HEK293T (cell line): ENCODE results near the gene GNA15.

Experiments used
- CTCF ChIA-PET: fragments of 350-600 bp; formaldehyde crosslinking; extraction: SDS; loops from one replicate; lab custom pipeline; 2021; ENCODE audit warnings: antibody characterized with exemption, inconsistent platforms; lab: Yijun Ruan, JAX
- POLR2A ChIA-PET: fragments of 350-600 bp; formaldehyde crosslinking; extraction: SDS; loops from one replicate; lab custom pipeline; 2020; ENCODE audit warnings: antibody characterized with exemption, inconsistent platforms; lab: Yijun Ruan, JAX
- DNase-seq: peaks from one replicate; pipeline ENCODE4 v3.0.0; 2012; ENCODE audit warnings: mixed read lengths; ENCODE audit errors: extremely low spot score
- ARNT ChIP-seq: fragments of 450-650 bp; IDR thresholded peaks from 2 replicates; pipeline ENCODE4 v1.6.1; 2017; ENCODE audit warnings: mild to moderate bottlenecking
- BHLHE40 ChIP-seq: fragments of 450-650 bp; IDR thresholded peaks from 2 replicates; pipeline ENCODE4 v1.6.1; 2016; ENCODE audit warnings: mild to moderate bottlenecking, moderate library complexity, borderline replicate concordance
- CTBP1 ChIP-seq: fragments of 450-650 bp; IDR thresholded peaks from 2 replicates; pipeline ENCODE4 v1.6.1; 2016; ENCODE audit warnings: borderline replicate concordance
- ELF4 ChIP-seq: fragments of 450-650 bp; IDR thresholded peaks from 2 replicates; pipeline ENCODE4 v1.6.1; 2017; ENCODE audit warnings: antibody characterized with exemption
- FOXA1 ChIP-seq: fragments of 450-650 bp; IDR thresholded peaks from 2 replicates; pipeline ENCODE4 v1.6.1; 2016; ENCODE audit warnings: mild to moderate bottlenecking
- FOXK2 ChIP-seq: fragments of 450-650 bp; IDR thresholded peaks from 2 replicates; pipeline ENCODE4 v1.6.1; 2016; ENCODE audit warnings: mild to moderate bottlenecking
- FOXM1 ChIP-seq: fragments of 450-650 bp; IDR thresholded peaks from 2 replicates; pipeline ENCODE4 v1.6.1; 2017; ENCODE audit warnings: mild to moderate bottlenecking, borderline replicate concordance
- HDGF ChIP-seq: fragments of 450-650 bp; IDR thresholded peaks from 2 replicates; pipeline ENCODE4 v1.6.1; 2017; ENCODE audit warnings: antibody characterized with exemption, borderline replicate concordance
- L3MBTL2 ChIP-seq: fragments of 450-650 bp; conservative IDR thresholded peaks from 2 replicates; pipeline ENCODE4 v1.6.1; 2016; ENCODE audit warnings: mild to moderate bottlenecking
- LEF1 ChIP-seq: fragments of 450-650 bp; IDR thresholded peaks from 2 replicates; pipeline ENCODE4 v1.6.1; 2017; ENCODE audit warnings: mild to moderate bottlenecking, borderline replicate concordance
- NFRKB ChIP-seq: fragments of 450-650 bp; IDR thresholded peaks from 2 replicates; pipeline ENCODE4 v1.6.1; 2016; ENCODE audit warnings: mild to moderate bottlenecking, moderate library complexity
- PKNOX1 ChIP-seq: fragments of 450-650 bp; IDR thresholded peaks from 2 replicates; pipeline ENCODE4 v1.6.1; 2016
- SP1 ChIP-seq: fragments of 450-650 bp; IDR thresholded peaks from 2 replicates; pipeline ENCODE4 v1.6.1; 2017
- SUZ12 ChIP-seq: fragments of 450-650 bp; IDR thresholded peaks from 2 replicates; pipeline ENCODE4 v1.6.1; 2016; ENCODE audit warnings: mild to moderate bottlenecking
- TARDBP ChIP-seq: fragments of 450-650 bp; IDR thresholded peaks from 2 replicates; pipeline ENCODE4 v1.6.1; 2016
- ZNF384 ChIP-seq: fragments of 450-650 bp; IDR thresholded peaks from 2 replicates; pipeline ENCODE4 v1.6.1; 2016

The GNA15 gene

DNA sequence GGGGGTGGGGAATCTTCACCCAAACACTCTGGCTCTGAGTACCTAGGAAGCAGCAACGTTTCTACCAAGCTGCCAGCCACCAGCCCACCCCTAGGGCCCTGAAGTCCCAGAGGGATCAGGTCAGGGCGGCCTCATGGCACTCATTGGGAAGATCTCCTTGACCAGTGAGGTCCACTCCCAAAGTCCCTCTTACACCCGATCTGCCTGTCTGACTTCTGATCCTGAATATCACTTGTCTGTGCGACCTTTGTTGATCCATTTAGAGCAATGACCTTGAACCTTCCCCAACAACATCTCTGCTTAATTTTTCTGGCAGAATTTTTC is 2.1 kb upstream of the GNA15 start:
- ChIA-PET POLR2A (no interaction called here), CTCF (no interaction called here)
- no peak for TF ChIP-seq L3MBTL2
- TF ChIP-seq FOXK2 = no peak
- TF ChIP-seq SUZ12 = no peak
- TF ChIP-seq NFRKB = no peak
- no peak for TF ChIP-seq BHLHE40
- no peak for TF ChIP-seq ARNT
- no peak for TF ChIP-seq ZNF384
- no peak for TF ChIP-seq HDGF
- no peak for TF ChIP-seq CTBP1
- no peak for TF ChIP-seq PKNOX1
- TF ChIP-seq TARDBP = no peak
- no peak for TF ChIP-seq SP1
- TF ChIP-seq ELF4 = no peak
- no peak for TF ChIP-seq FOXA1
- no peak for TF ChIP-seq LEF1
- no peak for TF ChIP-seq FOXM1
- DNase-seq = no peak

- TF ChIP-seq ELF4 = no peak
- no peak for TF ChIP-seq PKNOX1
- TF ChIP-seq FOXA1 = no peak
- TF ChIP-seq BHLHE40 = no peak
- TF ChIP-seq FOXM1 = no peak
- TF ChIP-seq LEF1 = no peak
- TF ChIP-seq CTBP1 = no peak
- TF ChIP-seq FOXK2 = no peak
- TF ChIP-seq TARDBP = no peak
- no peak for TF ChIP-seq ARNT
- no peak for TF ChIP-seq NFRKB
- no peak for TF ChIP-seq HDGF
- TF ChIP-seq SUZ12 = no peak
- CTCF ChIA-PET = interaction anchor here (0.6 kb wide), 1 partner anchor 239 kb away, joined by 5 read pairs; no protein-coding TSS in a partner anchor
- POLR2A ChIA-PET = no interaction called here
- no peak for DNase-seq
These were observed 837 bp downstream of the GNA15 start for GRCh38 chr19:3136684-3137055.

- ChIA-PET POLR2A (no interaction called here), CTCF (interaction anchor here (0.6 kb wide), 1 partner anchor 240 kb away, joined by 5 read pairs; no protein-coding TSS in a partner anchor)
- no peak for DNase-seq
- TF ChIP-seq PKNOX1 (no peak), SUZ12 (no peak), L3MBTL2 (no peak), ZNF384 (no peak), FOXM1 (no peak), ELF4 (no peak), NFRKB (no peak)
These were observed 1.3 kb downstream of the GNA15 start for GRCh38 chr19:3137119-3137518.

DNA sequence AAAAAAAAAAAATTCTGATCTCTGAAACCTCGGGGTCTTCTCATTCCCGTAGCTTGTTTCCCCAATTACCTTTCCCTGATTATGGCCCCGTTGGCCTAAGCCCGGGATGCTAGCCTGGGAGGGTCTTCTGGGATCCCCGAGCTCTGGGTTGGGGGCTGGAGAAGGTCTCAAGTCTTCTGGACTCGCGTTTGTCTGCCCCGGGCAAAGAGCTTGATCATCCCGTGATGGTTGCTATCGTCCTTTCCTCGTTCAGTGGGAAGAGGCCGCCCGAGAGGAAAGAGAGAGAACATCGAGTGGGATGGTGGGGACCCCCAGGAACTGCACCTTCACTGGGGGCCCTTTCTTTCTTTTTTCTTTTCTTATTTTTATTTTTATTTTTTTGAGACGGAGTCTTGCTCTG is 2.4 kb downstream of the GNA15 start:
- no peak for DNase-seq
- ChIA-PET POLR2A (no interaction called here), CTCF (interaction anchor here (0.6 kb wide), 2 partner anchors 9 to 32 kb away, joined by 3 read pairs; no protein-coding TSS in a partner anchor)
- TF ChIP-seq FOXM1 (no peak), HDGF (no peak), L3MBTL2 (no peak), FOXA1 (no peak), NFRKB (no peak)

- POLR2A ChIA-PET = no interaction called here
- TF ChIP-seq SUZ12 (no peak), FOXK2 (no peak), FOXA1 (no peak), ZNF384 (no peak), NFRKB (no peak), CTBP1 (no peak), SP1 (no peak)
- no peak for DNase-seq
- CTCF ChIA-PET = no interaction called here
These were observed 4.8 kb downstream of the GNA15 start for GRCh38 chr19:3140667-3141038.

DNA sequence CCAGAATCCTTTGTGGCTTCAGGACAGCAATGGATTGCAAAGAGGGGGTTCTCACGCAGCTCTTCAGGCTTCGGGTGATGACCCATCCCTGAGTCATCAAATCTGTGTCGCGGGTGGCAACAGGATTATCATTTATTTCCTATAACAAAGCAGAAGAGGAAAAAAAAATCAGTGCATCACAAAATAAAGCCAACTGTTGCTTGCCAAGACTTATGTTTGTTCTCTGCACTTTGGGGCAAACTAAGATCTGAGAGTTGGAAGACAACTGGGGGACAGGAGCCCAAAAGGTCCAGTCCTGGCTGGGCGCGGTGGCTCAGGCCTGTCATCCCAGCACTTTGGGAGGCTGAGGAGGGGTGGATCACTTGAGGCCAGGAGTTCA is 6.4 kb downstream of the GNA15 start:
- POLR2A ChIA-PET = no interaction called here
- no peak for DNase-seq
- CTCF ChIA-PET = no interaction called here
- TF ChIP-seq BHLHE40 = no peak
- no peak for TF ChIP-seq SUZ12
- TF ChIP-seq ARNT = no peak

- ChIA-PET POLR2A (no interaction called here), CTCF (interaction anchor here (0.7 to 1.5 kb wide), 2 partner anchors 14 to 192 kb away, joined by 3 read pairs; no protein-coding TSS in a partner anchor)
- no peak for TF ChIP-seq FOXM1
- no peak for TF ChIP-seq ZNF384
- TF ChIP-seq ELF4 = no peak
- no peak for TF ChIP-seq L3MBTL2
- no peak for TF ChIP-seq ARNT
- DNase-seq = no peak
These were observed 7.0 kb downstream of the GNA15 start for GRCh38 chr19:3142781-3143337.
